GM21737 (cell line): ENCODE results near the gene TCF12.
A peak's percentile ranks its signal among the peaks of the same experiment; 100 is the strongest.

Experiments
- ATAC-seq: cut with Tn5 transposase; IDR thresholded peaks from one replicate; pipeline ENCODE4 v1.9.1; 2021; ENCODE audit warnings: mild to moderate bottlenecking, moderate library complexity; ENCODE audit not compliant: unreplicated experiment

The TCF12 gene

GRCh38 chr15:57285386-57285785 is 366.9 kb downstream of the TCF12 start:
- ATAC-seq: peak; percentile 35

GRCh38 chr15:57286446-57287122 is 368.1 kb downstream of the TCF12 start:
- no peak for ATAC-seq

DNA sequence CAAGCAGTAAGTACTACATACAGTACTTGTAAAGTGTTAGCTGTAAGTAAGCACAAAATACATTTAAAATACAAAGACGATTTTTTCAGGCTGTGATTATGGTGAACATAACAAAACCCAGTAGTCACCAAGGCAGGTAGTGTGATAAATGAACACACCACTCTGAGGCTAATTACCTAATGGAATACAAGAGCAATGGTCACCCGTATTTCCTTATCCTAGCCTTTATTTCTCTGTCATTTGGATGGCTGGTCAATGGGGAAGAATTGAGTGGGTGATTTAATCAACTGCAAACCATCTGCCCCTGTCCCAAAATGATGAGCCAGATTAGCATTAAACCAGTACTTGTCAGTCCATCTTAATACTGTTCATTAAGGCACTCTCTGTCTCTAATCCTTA is 368.7 kb downstream of the TCF12 start:
- ATAC-seq: no peak

DNA sequence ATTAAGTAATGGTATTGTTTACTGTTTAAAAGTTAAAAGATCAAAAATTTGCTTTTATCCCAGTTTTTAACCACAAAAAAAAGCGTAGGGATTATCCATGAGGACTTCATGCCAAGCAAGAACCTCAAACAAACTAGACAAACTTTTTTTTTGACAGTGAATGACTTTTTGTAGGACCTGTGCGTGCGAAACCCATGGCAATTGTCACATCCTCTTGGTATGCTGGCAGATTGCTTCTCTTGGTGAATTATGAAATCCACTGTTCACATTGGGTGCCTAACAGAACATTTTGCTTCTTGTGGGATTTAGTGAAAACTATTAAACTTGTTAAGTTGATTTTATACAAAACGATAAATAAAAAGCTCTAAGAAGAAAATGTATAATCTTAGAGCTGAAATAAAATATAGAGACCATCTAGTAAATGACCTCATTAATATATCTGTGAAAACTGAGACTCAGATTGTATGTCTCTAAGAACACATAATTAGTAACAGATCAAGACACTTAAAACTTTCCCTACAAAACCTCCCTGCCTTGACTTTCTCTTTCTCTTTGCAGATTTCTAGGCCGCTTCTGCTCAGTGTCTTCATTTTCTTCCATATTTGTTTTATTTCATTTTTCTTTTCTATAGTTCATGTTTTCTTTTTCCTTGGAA is 370.6 kb downstream of the TCF12 start:
- no peak for ATAC-seq

- no peak for ATAC-seq
Observed at GRCh38 chr15:57290187-57290586, 371.7 kb downstream of the TCF12 start.

- ATAC-seq: no peak
Observed at GRCh38 chr15:57290826-57291225, 372.4 kb downstream of the TCF12 start.

DNA sequence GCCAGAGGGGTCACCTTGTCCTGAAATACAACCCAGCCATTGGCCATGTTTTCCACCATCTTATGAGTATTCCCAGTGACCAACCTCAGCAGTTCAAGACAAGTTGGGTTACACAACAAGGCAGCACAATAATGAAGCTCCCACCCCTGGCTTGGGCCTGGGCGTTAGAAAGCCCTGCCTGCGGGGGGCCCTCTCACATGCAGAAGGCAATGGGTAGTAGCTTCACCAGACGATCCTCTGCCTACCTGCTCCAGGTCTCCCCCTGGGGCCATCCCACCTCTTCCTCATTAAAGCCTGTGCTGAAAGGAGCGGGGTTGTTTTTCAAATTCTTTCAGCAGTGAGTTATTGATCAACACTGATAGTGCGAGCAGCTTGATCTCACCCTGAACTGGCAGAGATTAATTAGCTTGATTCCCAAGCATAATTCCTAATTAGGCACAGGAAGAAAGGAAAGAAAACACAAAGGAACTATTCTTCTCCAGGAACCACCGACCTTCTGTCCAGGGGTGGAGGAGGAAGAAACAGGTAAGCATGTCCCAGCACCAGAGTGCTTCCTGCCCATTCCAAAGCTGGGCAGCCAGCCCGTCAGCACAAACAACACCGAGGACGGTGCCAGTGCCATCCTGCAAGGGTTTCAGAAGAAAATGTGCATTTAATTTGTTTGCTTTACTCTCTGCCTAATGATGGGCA is 378.2 kb downstream of the TCF12 start:
- no peak for ATAC-seq

DNA sequence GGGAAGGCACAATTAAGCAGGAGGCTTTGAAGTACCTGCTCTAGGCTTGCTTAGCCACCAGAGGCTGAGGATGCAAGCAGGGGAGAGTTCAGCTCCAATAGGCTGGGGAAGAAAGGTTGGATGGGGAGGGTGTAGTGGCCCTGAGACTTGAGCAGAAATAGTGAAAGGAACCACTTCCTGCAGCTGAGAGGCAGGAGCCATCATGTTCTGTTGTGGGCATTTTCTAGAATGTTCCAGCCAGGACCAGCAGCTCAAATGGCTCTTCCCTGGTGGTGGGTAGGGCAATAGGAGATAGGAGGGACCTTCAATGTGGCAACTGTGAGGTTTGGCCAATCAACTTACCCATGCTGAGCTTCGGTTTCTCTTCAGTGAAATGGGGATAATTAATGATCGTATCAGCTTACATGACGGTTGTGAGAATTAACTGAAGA is 378.7 kb downstream of the TCF12 start:
- ATAC-seq: no peak

DNA sequence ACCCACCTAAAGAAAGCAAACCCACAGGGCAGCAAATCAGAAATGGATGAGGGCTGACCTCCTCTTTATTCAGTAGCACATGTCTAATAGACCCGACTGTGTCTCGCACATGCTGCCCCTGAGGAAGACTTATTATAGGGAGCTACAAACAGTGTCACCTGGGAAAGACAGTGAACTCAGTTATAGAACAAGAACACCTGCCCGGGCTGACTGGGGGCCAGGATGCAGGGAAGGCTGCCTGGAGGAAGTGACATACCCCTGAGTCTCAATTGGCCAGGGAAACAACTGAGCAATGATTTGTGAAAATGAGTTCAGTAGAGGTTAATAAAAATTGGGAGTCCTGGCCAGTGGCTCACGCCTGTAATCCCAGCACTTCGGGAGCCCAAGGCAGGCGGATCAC is 379.2 kb downstream of the TCF12 start:
- ATAC-seq: no peak

- no peak for ATAC-seq
Observed at GRCh38 chr15:57298204-57298603, 379.8 kb downstream of the TCF12 start.

GRCh38 chr15:57298843-57299550 is 380.6 kb downstream of the TCF12 start:
- no peak for ATAC-seq

DNA sequence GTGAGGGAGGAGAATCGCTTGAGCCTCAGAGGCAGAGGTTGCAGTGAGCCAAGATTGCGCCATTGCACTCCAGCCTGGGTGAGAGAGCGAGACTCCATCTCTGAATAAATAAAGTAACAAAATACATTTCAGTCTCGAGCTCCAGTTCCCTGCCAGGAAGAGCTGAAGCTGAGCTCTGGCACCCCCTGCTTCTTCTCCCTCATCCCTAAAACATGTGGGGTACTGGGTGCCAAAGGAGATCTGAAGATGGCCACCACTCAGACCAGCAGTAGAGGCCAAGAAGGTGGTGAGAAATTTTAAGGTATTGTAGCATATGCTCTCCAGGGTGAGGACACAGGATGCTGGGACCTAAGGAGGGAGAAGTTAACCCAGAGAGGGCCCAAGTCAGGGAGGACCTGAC is 382.9 kb downstream of the TCF12 start:
- no peak for ATAC-seq

DNA sequence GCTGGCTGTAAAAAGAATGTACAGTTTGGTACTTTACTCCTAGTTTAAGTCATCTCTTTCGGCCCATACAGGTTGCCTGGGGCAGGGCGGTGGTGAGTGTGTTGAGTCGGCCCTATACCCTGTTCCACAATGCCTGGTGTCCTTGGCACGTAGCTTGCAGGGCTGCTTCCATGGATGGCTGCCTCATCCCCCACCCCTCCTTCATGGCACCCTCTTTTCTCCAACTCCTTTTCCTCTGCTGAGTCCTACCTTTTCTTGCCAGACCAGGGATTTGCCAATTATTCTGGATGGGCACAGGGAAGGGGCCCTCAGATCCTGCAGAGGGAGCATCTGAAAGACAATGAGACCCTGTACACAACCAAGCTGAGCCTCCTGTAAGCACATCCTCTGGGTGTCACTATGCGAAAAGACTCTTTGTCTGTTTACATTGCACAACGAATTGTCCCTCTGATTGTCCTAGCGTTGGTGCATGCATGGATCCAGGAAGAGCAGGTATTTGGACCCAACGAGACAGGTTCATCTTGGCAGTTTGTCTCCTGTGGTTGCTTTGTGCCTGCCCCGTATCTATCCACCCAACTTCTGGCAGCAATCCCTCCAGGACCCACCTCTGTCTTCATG is 384.3 kb downstream of the TCF12 start:
- ATAC-seq: no peak

DNA sequence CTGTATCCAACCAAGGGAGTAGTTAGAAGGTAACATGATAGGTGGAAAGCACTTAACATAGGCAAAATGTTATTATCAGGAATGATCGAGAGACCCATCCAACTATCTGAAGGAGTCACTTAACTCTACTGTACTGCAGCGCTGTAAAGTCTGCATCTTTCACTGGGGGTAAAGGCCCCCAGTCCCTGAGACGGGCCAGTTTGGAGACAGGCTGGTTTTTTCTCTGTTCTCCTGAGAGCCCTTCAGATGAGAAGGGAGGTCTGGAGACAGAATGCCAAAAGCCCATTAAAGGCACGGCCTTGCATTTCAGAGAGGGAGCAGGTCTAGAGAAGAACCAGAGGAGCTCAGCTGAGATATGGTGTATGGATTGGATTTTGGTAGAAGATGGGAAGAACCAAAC is 386.6 kb downstream of the TCF12 start:
- ATAC-seq: no peak

GRCh38 chr15:57306161-57306943 is 387.9 kb downstream of the TCF12 start:
- peak; percentile 56 for ATAC-seq

GRCh38 chr15:57306944-57307411 is 388.5 kb downstream of the TCF12 start:
- no peak for ATAC-seq

GRCh38 chr15:57307527-57308169 is 389.2 kb downstream of the TCF12 start:
- no peak for ATAC-seq

- no peak for ATAC-seq
Observed at GRCh38 chr15:57308170-57308545, 389.7 kb downstream of the TCF12 start.

GRCh38 chr15:57309856-57310760 is 391.7 kb downstream of the TCF12 start:
- ATAC-seq: no peak
